ENCODE data around the gene RAB11FIP3.
A peak's percentile ranks its signal among the peaks of the same experiment; 100 is the strongest.
"Not testable (repeated sequence)": the region's sequence is repeated elsewhere in the genome, so short reads cannot be mapped to it uniquely, and the experiment has no call there.

RAB11FIP3 gene

GRCh38 chr16:425082-425718 is at the start of gene RAB11FIP3:
TSS of gene RAB11FIP3 (plus strand) at chr16:425649. CDS start at chr16:426007, 358 bp downstream.
- DNase-seq = peak; percentile 43 to 83

- DNase-seq = no peak
Measured at GRCh38 chr16:375927-376816, 49.3 kb upstream of the RAB11FIP3 start.

GRCh38 chr16:376817-377418 is 48.5 kb upstream of the RAB11FIP3 start:
- DNase-seq = no peak

- no peak for DNase-seq
Measured at GRCh38 chr16:377419-377951, 48.0 kb upstream of the RAB11FIP3 start.

- DNase-seq = not testable (repeated sequence)
Measured at GRCh38 chr16:378113-378820, 47.2 kb upstream of the RAB11FIP3 start.

- no peak for DNase-seq
Measured at GRCh38 chr16:378821-379182, 46.6 kb upstream of the RAB11FIP3 start.

GRCh38 chr16:379183-379960 is 46.1 kb upstream of the RAB11FIP3 start:
- no peak for DNase-seq

GRCh38 chr16:379961-380761 is 45.3 kb upstream of the RAB11FIP3 start:
- no peak for DNase-seq

GRCh38 chr16:380762-381011 is 44.8 kb upstream of the RAB11FIP3 start:
- DNase-seq = no peak

- no peak for DNase-seq
Measured at GRCh38 chr16:381012-381788, 44.2 kb upstream of the RAB11FIP3 start.

GRCh38 chr16:381789-382717 is 43.4 kb upstream of the RAB11FIP3 start, which contains the start of gene PGAP6:
TSS of gene PGAP6 (minus strand) at chr16:381978. CDS start at chr16:381821, 157 bp downstream.
- peak in 1 of 2 experiments; percentile 68 for DNase-seq

- DNase-seq = no peak
Measured at GRCh38 chr16:383326-384051, 42.0 kb upstream of the RAB11FIP3 start.

- DNase-seq = no peak
Measured at GRCh38 chr16:386641-387156, 38.8 kb upstream of the RAB11FIP3 start.

GRCh38 chr16:387761-388666 is 37.4 kb upstream of the RAB11FIP3 start:
- DNase-seq = not testable (repeated sequence)

GRCh38 chr16:389352-389751 is 36.1 kb upstream of the RAB11FIP3 start:
- no peak for DNase-seq

GRCh38 chr16:391885-392335 is 33.5 kb upstream of the RAB11FIP3 start:
- peak in 1 of 2 experiments; percentile 50 for DNase-seq

- no peak for DNase-seq
Measured at GRCh38 chr16:392450-393030, 32.9 kb upstream of the RAB11FIP3 start.

All from NCI-H446 (cell line).